ENCODE results near the gene RAB3C. TPM values are rescaled to one million over a fixed set of nuclear protein-coding genes. Genes with fewer than 3 reads are reported as not detected.

RAB3C gene
- total RNA-seq, 2 experiments from 2014 or later, result not detected

GRCh38 chr5:58751222-58751837 is 168.5 kb downstream of the RAB3C start:
- peak; percentile 50 for DNase-seq
- intact Hi-C loops (cut with micrococcal nuclease), result loop anchor here (1.0 kb wide), 1 partner anchor 12 kb away; no protein-coding TSS in a partner anchor

GRCh38 chr5:58752104-58752503 is 169.2 kb downstream of the RAB3C start:
- no peak overlapping the region for H3K4me3 Mint-ChIP-seq
- intact Hi-C loops (cut with micrococcal nuclease), result no loop called here
- H3K4me1 Mint-ChIP-seq (ENCODE audit: low read depth), result no peaks in the 10 kb centered on the region
- no peak overlapping the region for H3K27ac Mint-ChIP-seq
- no peak for DNase-seq
- H3K27me3 Mint-ChIP-seq (ENCODE audit: low read depth), result peaks cover 9% of the 10 kb centered on the region
- no peaks in the 10 kb centered on the region for H3K36me3 Mint-ChIP-seq (ENCODE audit: low read depth)
- no peaks in the 10 kb centered on the region for H3K9me3 Mint-ChIP-seq
- CTCF ChIA-PET, result no interaction called here

More at GRCh38 chr5:58751222-58751837, 168.5 kb downstream of the RAB3C start:
- H3K9me3 Mint-ChIP-seq, result no peaks in the 10 kb centered on the region
- H3K4me1 Mint-ChIP-seq (ENCODE audit: low read depth), result no peaks in the 10 kb centered on the region
- H3K27ac Mint-ChIP-seq, result no peak overlapping the region
- no peak overlapping the region for H3K4me3 Mint-ChIP-seq
- peaks cover 9% of the 10 kb centered on the region for H3K27me3 Mint-ChIP-seq (ENCODE audit: low read depth)
- no peaks in the 10 kb centered on the region for H3K36me3 Mint-ChIP-seq (ENCODE audit: low read depth)
- CTCF ChIA-PET, result no interaction called here

- Mint-ChIP-seq H3K36me3 (ENCODE audit: low read depth) (no peaks in the 10 kb centered on the region), H3K4me3 (no peak overlapping the region), H3K27ac (no peak overlapping the region), H3K9me3 (no peaks in the 10 kb centered on the region), H3K27me3 (ENCODE audit: low read depth) (peaks cover 9% of the 10 kb centered on the region), H3K4me1 (ENCODE audit: low read depth) (peaks cover 2% of the 10 kb centered on the region)
- intact Hi-C loops (cut with micrococcal nuclease), result no loop called here
- CTCF ChIA-PET, result interaction anchor here (0.7 kb wide), 1 partner anchor 96 kb away, joined by 3 read pairs; no protein-coding TSS in a partner anchor
- no peak for DNase-seq
Measured at GRCh38 chr5:58753446-58753845, 170.6 kb downstream of the RAB3C start.

GRCh38 chr5:58754250-58754649 is 171.4 kb downstream of the RAB3C start:
- Mint-ChIP-seq H3K36me3 (ENCODE audit: low read depth) (no peaks in the 10 kb centered on the region), H3K27ac (no peak overlapping the region), H3K27me3 (ENCODE audit: low read depth) (peaks cover 9% of the 10 kb centered on the region), H3K9me3 (no peaks in the 10 kb centered on the region), H3K4me3 (no peak overlapping the region), H3K4me1 (ENCODE audit: low read depth) (peaks cover 8% of the 10 kb centered on the region)
- intact Hi-C loops (cut with micrococcal nuclease), result no loop called here
- CTCF ChIA-PET, result no interaction called here
- DNase-seq, result no peak

- no peaks in the 10 kb centered on the region for H3K9me3 Mint-ChIP-seq
- H3K27ac Mint-ChIP-seq, result no peak overlapping the region
- no peak overlapping the region for H3K4me3 Mint-ChIP-seq
- peaks cover 9% of the 10 kb centered on the region for H3K27me3 Mint-ChIP-seq (ENCODE audit: low read depth)
- intact Hi-C loops (cut with micrococcal nuclease), result no loop called here
- DNase-seq, result no peak
- CTCF ChIA-PET, result no interaction called here
- no peaks in the 10 kb centered on the region for H3K36me3 Mint-ChIP-seq (ENCODE audit: low read depth)
- peaks cover 18% of the 10 kb centered on the region for H3K4me1 Mint-ChIP-seq (ENCODE audit: low read depth)
Measured at GRCh38 chr5:58755397-58755796, 172.5 kb downstream of the RAB3C start.

- CTCF ChIA-PET, result no interaction called here
- intact Hi-C loops (cut with micrococcal nuclease), result no loop called here
- peaks cover 3% of the 10 kb centered on the region for H3K27me3 Mint-ChIP-seq (ENCODE audit: low read depth)
- H3K4me3 Mint-ChIP-seq, result peak overlapping the region; percentile 16
- H3K27ac Mint-ChIP-seq, result no peak overlapping the region
- DNase-seq, result no peak
- no peaks in the 10 kb centered on the region for H3K36me3 Mint-ChIP-seq (ENCODE audit: low read depth)
- no peaks in the 10 kb centered on the region for H3K9me3 Mint-ChIP-seq
- peaks cover 33% of the 10 kb centered on the region for H3K4me1 Mint-ChIP-seq (ENCODE audit: low read depth)
Measured at GRCh38 chr5:58759745-58760144, 176.9 kb downstream of the RAB3C start.

GRCh38 chr5:58760222-58760621 is 177.3 kb downstream of the RAB3C start:
- CTCF ChIA-PET, result no interaction called here
- intact Hi-C loops (cut with micrococcal nuclease), result no loop called here
- no peak for DNase-seq
- no peak overlapping the region for H3K27ac Mint-ChIP-seq
- H3K4me3 Mint-ChIP-seq, result peak overlapping the region; percentile 16
- H3K27me3 Mint-ChIP-seq (ENCODE audit: low read depth), result peaks cover 2% of the 10 kb centered on the region
- peaks cover 35% of the 10 kb centered on the region for H3K4me1 Mint-ChIP-seq (ENCODE audit: low read depth)
- H3K36me3 Mint-ChIP-seq (ENCODE audit: low read depth), result no peaks in the 10 kb centered on the region
- no peaks in the 10 kb centered on the region for H3K9me3 Mint-ChIP-seq

GRCh38 chr5:58761407-58761806 is 178.5 kb downstream of the RAB3C start:
- Mint-ChIP-seq H3K27me3 (ENCODE audit: low read depth) (no peaks in the 10 kb centered on the region), H3K27ac (no peak overlapping the region), H3K4me3 (no peak overlapping the region), H3K9me3 (no peaks in the 10 kb centered on the region), H3K4me1 (ENCODE audit: low read depth) (peaks cover 40% of the 10 kb centered on the region), H3K36me3 (ENCODE audit: low read depth) (no peaks in the 10 kb centered on the region)
- CTCF ChIA-PET, result interaction anchor here (0.6 kb wide), 1 partner anchor 36 kb away, joined by 3 read pairs; no protein-coding TSS in a partner anchor
- intact Hi-C loops (cut with micrococcal nuclease), result no loop called here
- DNase-seq, result no peak

GRCh38 chr5:58763390-58763789 is 180.5 kb downstream of the RAB3C start:
- Mint-ChIP-seq H3K9me3 (no peaks in the 10 kb centered on the region), H3K36me3 (ENCODE audit: low read depth) (no peaks in the 10 kb centered on the region), H3K4me1 (ENCODE audit: low read depth) (peaks cover 39% of the 10 kb centered on the region), H3K27me3 (ENCODE audit: low read depth) (no peaks in the 10 kb centered on the region), H3K27ac (no peak overlapping the region), H3K4me3 (no peak overlapping the region)
- DNase-seq, result no peak
- CTCF ChIA-PET, result interaction anchor here (1.2 kb wide), 1 partner anchor 87 kb away, joined by 3 read pairs; no protein-coding TSS in a partner anchor
- intact Hi-C loops (cut with micrococcal nuclease), result loop anchor here (1.0 kb wide), 2 partner anchors 10 to 12 kb away; no protein-coding TSS in a partner anchor

- no peak overlapping the region for H3K27ac Mint-ChIP-seq
- H3K36me3 Mint-ChIP-seq (ENCODE audit: low read depth), result no peaks in the 10 kb centered on the region
- H3K4me1 Mint-ChIP-seq (ENCODE audit: low read depth), result peaks cover 33% of the 10 kb centered on the region
- no peak overlapping the region for H3K4me3 Mint-ChIP-seq
- H3K9me3 Mint-ChIP-seq, result no peaks in the 10 kb centered on the region
- no peaks in the 10 kb centered on the region for H3K27me3 Mint-ChIP-seq (ENCODE audit: low read depth)
- intact Hi-C loops (cut with micrococcal nuclease), result no loop called here
- no peak for DNase-seq
- CTCF ChIA-PET, result no interaction called here
Measured at GRCh38 chr5:58764199-58764598, 181.3 kb downstream of the RAB3C start.

GRCh38 chr5:58765058-58765457 is 182.2 kb downstream of the RAB3C start:
- Mint-ChIP-seq H3K4me3 (no peak overlapping the region), H3K36me3 (ENCODE audit: low read depth) (no peaks in the 10 kb centered on the region), H3K27ac (no peak overlapping the region), H3K27me3 (ENCODE audit: low read depth) (no peaks in the 10 kb centered on the region), H3K9me3 (no peaks in the 10 kb centered on the region), H3K4me1 (ENCODE audit: low read depth) (peaks cover 25% of the 10 kb centered on the region)
- intact Hi-C loops (cut with micrococcal nuclease), result loop anchor here (1.0 kb wide), 1 partner anchor 30 kb away; no protein-coding TSS in a partner anchor
- no peak for DNase-seq
- CTCF ChIA-PET, result no interaction called here

GRCh38 chr5:58767104-58767503 is 184.2 kb downstream of the RAB3C start:
- Mint-ChIP-seq H3K4me1 (ENCODE audit: low read depth) (peaks cover 17% of the 10 kb centered on the region), H3K9me3 (no peaks in the 10 kb centered on the region), H3K27me3 (ENCODE audit: low read depth) (no peaks in the 10 kb centered on the region), H3K4me3 (no peak overlapping the region), H3K27ac (no peak overlapping the region), H3K36me3 (ENCODE audit: low read depth) (no peaks in the 10 kb centered on the region)
- intact Hi-C loops (cut with micrococcal nuclease), result no loop called here
- DNase-seq, result no peak
- CTCF ChIA-PET, result interaction anchor here (0.7 kb wide), 1 partner anchor 445 kb away, joined by 4 read pairs; no protein-coding TSS in a partner anchor

- intact Hi-C loops (cut with micrococcal nuclease), result no loop called here
- H3K4me3 Mint-ChIP-seq, result no peak overlapping the region
- H3K36me3 Mint-ChIP-seq (ENCODE audit: low read depth), result no peaks in the 10 kb centered on the region
- no peak overlapping the region for H3K27ac Mint-ChIP-seq
- H3K9me3 Mint-ChIP-seq, result no peaks in the 10 kb centered on the region
- CTCF ChIA-PET, result no interaction called here
- H3K4me1 Mint-ChIP-seq (ENCODE audit: low read depth), result peaks cover 8% of the 10 kb centered on the region
- H3K27me3 Mint-ChIP-seq (ENCODE audit: low read depth), result no peaks in the 10 kb centered on the region
- DNase-seq, result no peak
Measured at GRCh38 chr5:58770136-58770535, 187.3 kb downstream of the RAB3C start.

All from activated naive CD4-positive, alpha-beta T cell treated with anti-CD3 and anti-CD28 coated beads for 36 hours (primary cell).